Brain microvascular endothelial cell (primary cell): Measurements from ENCODE around the gene TCF4.

ENCODE experiments used
- DNase-seq: peaks from one replicate; pipeline ENCODE4 v3.0.0-alpha.2; 2020
- H3K27ac ChIP-seq: fragments of 250-450 bp; sonication (Bioruptor Pico); 2 replicates; pipeline ENCODE4 v1.5.1; 2020; ENCODE audit warnings: mild to moderate bottlenecking, moderate library complexity
- H3K27me3 ChIP-seq: fragments of 250-450 bp; sonication (Bioruptor Pico); replicated peaks from 2 replicates; pipeline ENCODE4 v1.5.1; 2020; ENCODE audit warnings: mild to moderate bottlenecking
- H3K36me3 ChIP-seq: fragments of 250-450 bp; sonication (Bioruptor Pico); replicated peaks from 2 replicates; pipeline ENCODE4 v1.5.1; 2020; ENCODE audit warnings: mild to moderate bottlenecking
- H3K4me3 ChIP-seq: 2 replicates; pipeline ENCODE4 v1.5.1; 2011; ENCODE audit warnings: low read depth, mild to moderate bottlenecking, control low read depth, low read length, moderate library complexity
- in situ Hi-C: cut with HindIII; loops from 2 replicates; pipeline ENCODE4 v1.10.0; 2017; ENCODE audit warnings: low sequenced_read_pairs, low pct_ligation_motif_present
- TF ChIP-seq, protein P1 (sequence below): IDR thresholded peaks from 2 replicates; pipeline ENCODE4 v1.5.1; 2011; ENCODE audit warnings: low read depth, mild to moderate bottlenecking, moderate library complexity, low read length, control low read depth, inconsistent platforms; ENCODE audit errors: missing control alignments

TCF4 gene

DNA sequence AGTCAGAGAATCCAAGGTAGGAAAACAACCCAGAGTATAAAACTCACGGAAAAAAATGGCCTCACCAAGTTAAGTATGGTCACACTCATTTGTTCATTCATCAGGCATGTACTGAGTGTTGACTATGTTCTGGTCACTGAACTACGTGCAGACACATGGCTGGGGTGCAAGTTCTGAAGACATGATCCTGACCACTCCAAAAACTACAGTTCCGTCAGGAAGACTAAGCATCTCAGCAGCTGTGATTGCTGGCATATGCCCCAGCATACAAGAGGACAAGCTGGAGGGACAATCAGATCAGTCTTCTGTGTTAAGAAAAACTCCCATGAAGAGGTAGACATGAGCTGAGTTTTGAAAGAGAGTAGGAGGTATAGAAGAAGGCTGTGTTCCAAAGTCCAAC lies 72.8 kb downstream of the TCF4 start:
- Histone ChIP-seq H3K4me3 (no peak overlapping the region), H3K27ac (no peak overlapping the region), H3K27me3 (no peaks in the 10 kb centered on the region), H3K36me3 (no peaks in the 10 kb centered on the region)
- no peak for DNase-seq
- TF ChIP-seq, protein P1, sequence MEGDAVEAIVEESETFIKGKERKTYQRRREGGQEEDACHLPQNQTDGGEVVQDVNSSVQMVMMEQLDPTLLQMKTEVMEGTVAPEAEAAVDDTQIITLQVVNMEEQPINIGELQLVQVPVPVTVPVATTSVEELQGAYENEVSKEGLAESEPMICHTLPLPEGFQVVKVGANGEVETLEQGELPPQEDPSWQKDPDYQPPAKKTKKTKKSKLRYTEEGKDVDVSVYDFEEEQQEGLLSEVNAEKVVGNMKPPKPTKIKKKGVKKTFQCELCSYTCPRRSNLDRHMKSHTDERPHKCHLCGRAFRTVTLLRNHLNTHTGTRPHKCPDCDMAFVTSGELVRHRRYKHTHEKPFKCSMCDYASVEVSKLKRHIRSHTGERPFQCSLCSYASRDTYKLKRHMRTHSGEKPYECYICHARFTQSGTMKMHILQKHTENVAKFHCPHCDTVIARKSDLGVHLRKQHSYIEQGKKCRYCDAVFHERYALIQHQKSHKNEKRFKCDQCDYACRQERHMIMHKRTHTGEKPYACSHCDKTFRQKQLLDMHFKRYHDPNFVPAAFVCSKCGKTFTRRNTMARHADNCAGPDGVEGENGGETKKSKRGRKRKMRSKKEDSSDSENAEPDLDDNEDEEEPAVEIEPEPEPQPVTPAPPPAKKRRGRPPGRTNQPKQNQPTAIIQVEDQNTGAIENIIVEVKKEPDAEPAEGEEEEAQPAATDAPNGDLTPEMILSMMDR: no peak
- in situ Hi-C loops: no loop called here

DNA sequence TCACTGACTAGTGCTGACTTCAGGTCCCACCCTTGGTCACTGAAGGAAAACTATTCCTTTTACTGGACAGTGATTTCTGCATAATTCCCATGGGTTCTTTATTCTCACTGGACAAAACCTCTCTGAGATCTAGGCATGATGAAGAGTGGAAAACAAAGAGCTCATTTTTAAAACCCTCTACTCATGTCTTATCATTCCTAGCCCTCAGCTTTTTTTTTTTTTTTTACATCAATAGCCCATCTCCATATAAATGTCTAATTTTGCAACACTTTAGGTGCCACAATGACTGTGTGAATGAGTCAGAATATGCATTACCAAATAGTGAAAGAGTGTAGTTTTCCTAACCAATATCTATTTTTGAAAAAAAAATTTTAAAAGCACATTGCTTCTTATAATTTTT lies 74.8 kb downstream of the TCF4 start:
- in situ Hi-C loops: no loop called here
- TF ChIP-seq, protein P1: no peak
- Histone ChIP-seq H3K36me3 (no peaks in the 10 kb centered on the region), H3K27ac (no peak overlapping the region), H3K27me3 (no peaks in the 10 kb centered on the region), H3K4me3 (no peak overlapping the region)
- DNase-seq: no peak

GRCh38 chr18:55511277-55511676 lies 76.7 kb downstream of the TCF4 start:
- H3K27ac ChIP-seq: peak overlapping the region; percentile 98
- no peak for DNase-seq
- in situ Hi-C loops: no loop called here
- no peaks in the 10 kb centered on the region for H3K36me3 ChIP-seq
- TF ChIP-seq, protein P1: no peak
- H3K4me3 ChIP-seq: no peak overlapping the region
- no peaks in the 10 kb centered on the region for H3K27me3 ChIP-seq

DNA sequence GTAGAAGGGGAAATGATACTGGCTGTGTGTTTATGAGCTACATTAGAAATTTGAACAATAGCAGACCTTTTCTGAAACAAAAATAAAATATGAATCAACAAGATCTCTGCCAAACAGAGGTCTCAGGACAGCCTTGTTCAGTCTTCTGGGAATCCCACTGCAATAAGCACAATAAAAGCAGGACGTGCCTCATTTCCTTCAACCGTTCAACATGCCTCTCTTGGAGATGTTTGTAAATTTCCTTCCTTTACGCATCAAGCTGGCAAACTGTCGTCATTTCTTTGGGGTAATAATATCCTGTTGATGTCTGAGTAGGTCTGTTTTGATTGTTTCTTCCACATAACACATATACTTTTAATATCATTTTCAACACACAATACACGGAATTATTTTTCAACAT lies 77.2 kb downstream of the TCF4 start:
- peak overlapping the region; percentile 98 for H3K27ac ChIP-seq

GRCh38 chr18:55509631-55510324 lies 78.2 kb downstream of the TCF4 start:
- in situ Hi-C loops: no loop called here
- peak; percentile 93 for DNase-seq
- TF ChIP-seq, protein P1: no peak
- Histone ChIP-seq H3K36me3 (no peaks in the 10 kb centered on the region), H3K27me3 (no peaks in the 10 kb centered on the region), H3K4me3 (peak overlapping the region; percentile 25), H3K27ac (peak overlapping the region; percentile 98)

More for the DNA sequence above, 77.2 kb downstream of the TCF4 start:
- no peaks in the 10 kb centered on the region for H3K27me3 ChIP-seq
- TF ChIP-seq, protein P1: no peak
- no peaks in the 10 kb centered on the region for H3K36me3 ChIP-seq
- no peak overlapping the region for H3K4me3 ChIP-seq
- DNase-seq: peak; percentile 83
- in situ Hi-C loops: no loop called here

GRCh38 chr18:55508651-55509050 lies 79.3 kb downstream of the TCF4 start:
- Histone ChIP-seq H3K27ac (peak overlapping the region; percentile 98), H3K27me3 (no peaks in the 10 kb centered on the region), H3K4me3 (no peak overlapping the region), H3K36me3 (no peaks in the 10 kb centered on the region)
- in situ Hi-C loops: no loop called here
- TF ChIP-seq, protein P1: no peak
- DNase-seq: no peak
